Gastrocnemius medialis (tissue), 4 donors: Measurements from ENCODE around the gene LHCGR. TPM values are rescaled to one million over a fixed set of nuclear protein-coding genes. Genes with fewer than 3 reads are reported as not detected.

Source experiments
- ATAC-seq, 2 donors: fragments of 150-250 bp; one replicate each; pipeline ENCODE4 v1.9.1; 2016
- DNase-seq, 2 donors: peaks; one replicate each; pipeline ENCODE4 v3.0.0-alpha.2; 2019
- H3K27ac ChIP-seq, 4 donors: fragments of 200-600 bp; sonication (generic); 1 replicate in 1 of 4; 2 replicates in 3 of 4; pipeline ENCODE4 v1.5.1; 2016 to 2018; ENCODE audit warnings: mild to moderate bottlenecking in 2 of 4, moderate library complexity in 1 of 4
- H3K27me3 ChIP-seq, 3 donors: fragments of 200-600 bp; sonication (generic) in 2 of 3; 1 replicate in 1 of 3; 2 replicates in 2 of 3; pipeline versions ENCODE4 v1.5.1 to v1.6.0; 2016 to 2019; ENCODE audit warnings: mild to moderate bottlenecking in 1 of 3, moderate library complexity in 1 of 3
- H3K36me3 ChIP-seq, 2 donors: fragments of 200-600 bp; sonication (generic) in 1 of 2; one replicate each; pipeline ENCODE4 v1.5.1; 2017 to 2018
- H3K4me1 ChIP-seq, 2 donors: fragments of 200-600 bp; sonication (generic) in 1 of 2; one replicate each; pipeline ENCODE4 v1.5.1; 2016 to 2017; ENCODE audit warnings: mild to moderate bottlenecking in 2 of 2
- H3K4me3 ChIP-seq, 4 donors: fragments of 200-600 bp; sonication (generic) in 3 of 4; 1 replicate in 1 of 4; 2 replicates in 3 of 4; pipeline ENCODE4 v1.5.1; 2016 to 2019; ENCODE audit warnings: mild to moderate bottlenecking in 2 of 4
- H3K9me3 ChIP-seq, 3 donors: fragments of 200-600 bp; sonication (generic) in 2 of 3; 1 replicate in 1 of 3; 2 replicates in 2 of 3; pipeline ENCODE4 v1.5.1; 2016 to 2019
- POLR2A ChIP-seq, 2 donors: fragments of 450-650 bp; IDR thresholded peaks; one replicate each; pipeline ENCODE4 v1.6.1; 2017; ENCODE audit warnings: antibody characterized with exemption in 2 of 2, mild to moderate bottlenecking in 2 of 2, moderate library complexity in 2 of 2
- in situ Hi-C, 4 donors: fragments of 200-750 bp; cut with MboI; loops; one replicate each; pipeline versions ENCODE4 v1.15.0 to v1.8.0; 2017; ENCODE audit warnings: low sequenced_read_pairs in 4 of 4
- intact Hi-C: fragments of 100-400 bp; cut with DNase I; formaldehyde crosslinking; loops from one replicate; pipeline ENCODE4 v1.15.1; 2023; ENCODE audit warnings: low total_unique reads
- total RNA-seq, 4 donors: library from RNA; depleted of rRNA; stranded (reverse); fragments of >200 nt; gene quantifications; one replicate each; pipeline versions ENCODE4 v1.1.0 to v1.2.3, GENCODE V29; 2016
- TF ChIP-seq, protein P1 (sequence below), 5 experiments: fragments of 450-650 bp in 3 of 5; fragments of 200-600 bp in 2 of 5; sonication (generic) in 2 of 5; IDR thresholded peaks in 4 of 5; conservative IDR thresholded peaks in 1 of 5; 1 replicate in 4 of 5; 2 replicates in 1 of 5; pipeline ENCODE4 v1.5.1; 2016 to 2019; ENCODE audit warnings: antibody characterized with exemption in 5 of 5, mild to moderate bottlenecking in 3 of 5, moderate library complexity in 3 of 5

LHCGR gene
- total RNA-seq, 4 donors from 2014 or later: not detected

DNA sequence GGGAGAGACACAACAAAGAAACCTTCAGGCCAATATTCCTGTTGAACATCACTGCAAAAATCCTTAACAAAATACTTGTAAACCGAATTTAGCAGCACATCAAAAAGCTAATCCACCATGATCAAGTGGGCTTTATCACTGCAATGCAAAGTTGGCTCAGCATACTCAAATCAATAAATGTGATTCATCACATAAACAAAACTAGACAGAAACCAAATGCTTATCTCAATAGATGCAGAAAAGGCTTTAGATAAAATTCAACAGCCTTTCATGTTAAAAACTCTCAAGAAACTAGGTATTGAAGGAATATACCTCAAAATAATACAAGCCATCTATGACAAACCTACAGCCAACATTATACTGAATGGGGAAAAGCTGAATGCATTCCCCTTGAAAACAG, 117.3 kb downstream of the LHCGR start:
- Histone ChIP-seq H3K36me3 (no peaks in the 10 kb centered on the region), H3K4me1 (no peaks in the 10 kb centered on the region), H3K27ac (no peak overlapping the region), H3K27me3 (no peaks in the 10 kb centered on the region), H3K9me3 (peaks cover 0 to 4% (median 0%) of the 10 kb centered on the region in 3 donors), H3K4me3 (no peak overlapping the region)
- in situ Hi-C loops (no loop called here), intact Hi-C loops (no loop called here)
- TF ChIP-seq, protein P1, sequence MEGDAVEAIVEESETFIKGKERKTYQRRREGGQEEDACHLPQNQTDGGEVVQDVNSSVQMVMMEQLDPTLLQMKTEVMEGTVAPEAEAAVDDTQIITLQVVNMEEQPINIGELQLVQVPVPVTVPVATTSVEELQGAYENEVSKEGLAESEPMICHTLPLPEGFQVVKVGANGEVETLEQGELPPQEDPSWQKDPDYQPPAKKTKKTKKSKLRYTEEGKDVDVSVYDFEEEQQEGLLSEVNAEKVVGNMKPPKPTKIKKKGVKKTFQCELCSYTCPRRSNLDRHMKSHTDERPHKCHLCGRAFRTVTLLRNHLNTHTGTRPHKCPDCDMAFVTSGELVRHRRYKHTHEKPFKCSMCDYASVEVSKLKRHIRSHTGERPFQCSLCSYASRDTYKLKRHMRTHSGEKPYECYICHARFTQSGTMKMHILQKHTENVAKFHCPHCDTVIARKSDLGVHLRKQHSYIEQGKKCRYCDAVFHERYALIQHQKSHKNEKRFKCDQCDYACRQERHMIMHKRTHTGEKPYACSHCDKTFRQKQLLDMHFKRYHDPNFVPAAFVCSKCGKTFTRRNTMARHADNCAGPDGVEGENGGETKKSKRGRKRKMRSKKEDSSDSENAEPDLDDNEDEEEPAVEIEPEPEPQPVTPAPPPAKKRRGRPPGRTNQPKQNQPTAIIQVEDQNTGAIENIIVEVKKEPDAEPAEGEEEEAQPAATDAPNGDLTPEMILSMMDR (IDR thresholded peaks at IDR 0.05 in 4 of 5, conservative IDR thresholded peaks at IDR 0.05 in 1 of 5): no peak
- TF ChIP-seq POLR2A (IDR thresholded peaks at IDR 0.05): no peak
- DNase-seq (no peak), ATAC-seq (no peak)

Other genes starting within 250 kb of the LHCGR start
- gene STON1, start 225.6 kb downstream of the LHCGR start, total RNA-seq: 1 to 10 TPM; 2.6 to 5.2 (median 3.5) TPM
- 1 to 10 TPM in 1 of 4 donors, under 1 TPM in 1, not detected in 2; 0.16 to 1.8 TPM for gene GTF2A1L, start 137.9 kb downstream of the LHCGR start, total RNA-seq